HL-60 (cell line): ENCODE results near the gene NDUFS1.
A peak's percentile ranks its signal among the peaks of the same experiment; 100 is the strongest.

ENCODE experiments used
- DNase-seq, 2 experiments: peaks; one replicate each; pipeline ENCODE4 v3.0.0-alpha.2; 2010 to 2020; ENCODE audit warnings: low read depth in 1 of 2, low spot score in 1 of 2
- H3K27ac ChIP-seq: fragments of 250-450 bp; sonication (Bioruptor Pico); replicated peaks from 2 replicates; pipeline ENCODE4 v1.5.1; 2020; ENCODE audit warnings: mild to moderate bottlenecking, moderate library complexity
- H3K27me3 ChIP-seq: fragments of 250-450 bp; sonication (Bioruptor Pico); 2 replicates; pipeline ENCODE4 v1.5.1; 2021; ENCODE audit warnings: mild to moderate bottlenecking, moderate library complexity; ENCODE audit not compliant: insufficient read depth, poor library complexity, severe bottlenecking
- H3K4me3 ChIP-seq: replicated peaks from 2 replicates; pipeline ENCODE4 v1.5.1; 2011; ENCODE audit warnings: mild to moderate bottlenecking, control low read depth, low read length; ENCODE audit not compliant: insufficient read depth
- GABPA ChIP-seq: IDR thresholded peaks from 2 replicates; pipeline ENCODE4 v1.6.1; 2012; ENCODE audit warnings: low read depth
- POLR2AphosphoS5 ChIP-seq: IDR thresholded peaks from 2 replicates; pipeline ENCODE4 v1.6.1; 2012; ENCODE audit warnings: low read depth
- SPI1 ChIP-seq: IDR thresholded peaks from 2 replicates; pipeline ENCODE4 v1.6.1; 2012; ENCODE audit warnings: low read depth, mild to moderate bottlenecking, borderline replicate concordance
- TF ChIP-seq, protein P1 (sequence below): IDR thresholded peaks from one replicate; pipeline ENCODE4 v1.5.1; 2011; ENCODE audit warnings: low read length, control low read depth, inconsistent platforms; ENCODE audit not compliant: insufficient read depth
- TF ChIP-seq, protein P2 (sequence below): IDR thresholded peaks from 2 replicates; pipeline ENCODE4 v1.6.1; 2012; ENCODE audit warnings: low read depth; ENCODE audit not compliant: insufficient replicate concordance

Gene NDUFS1

DNA sequence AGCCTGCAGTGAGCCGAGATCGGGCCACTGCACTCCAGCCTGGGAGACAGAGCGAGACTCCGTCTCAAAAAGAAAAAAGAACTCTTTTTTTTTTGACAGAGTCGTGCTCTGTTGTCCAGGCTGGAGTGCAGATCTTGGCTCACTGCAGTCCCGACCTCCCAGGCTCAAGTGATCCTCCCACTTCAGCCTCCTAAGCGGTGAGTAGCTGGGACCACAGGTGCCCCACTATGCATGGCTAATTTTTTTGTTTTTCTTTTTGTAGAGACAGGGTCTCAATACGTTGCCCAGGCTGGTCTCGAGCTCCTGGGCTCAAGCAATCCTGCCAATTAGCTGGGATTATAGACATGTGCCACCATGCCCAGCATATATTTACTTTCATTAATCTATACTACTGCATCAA, 60.8 kb downstream of the NDUFS1 start:
- Histone ChIP-seq H3K27ac (peak overlapping the region; percentile 89), H3K4me3 (no peak overlapping the region), H3K27me3 (no peaks in the 10 kb centered on the region)
- DNase-seq: peak in 1 of 2 experiments; percentile 59
- TF ChIP-seq GABPA (no peak), SPI1 (no peak), POLR2AphosphoS5 (no peak)
- TF ChIP-seq, protein P1, sequence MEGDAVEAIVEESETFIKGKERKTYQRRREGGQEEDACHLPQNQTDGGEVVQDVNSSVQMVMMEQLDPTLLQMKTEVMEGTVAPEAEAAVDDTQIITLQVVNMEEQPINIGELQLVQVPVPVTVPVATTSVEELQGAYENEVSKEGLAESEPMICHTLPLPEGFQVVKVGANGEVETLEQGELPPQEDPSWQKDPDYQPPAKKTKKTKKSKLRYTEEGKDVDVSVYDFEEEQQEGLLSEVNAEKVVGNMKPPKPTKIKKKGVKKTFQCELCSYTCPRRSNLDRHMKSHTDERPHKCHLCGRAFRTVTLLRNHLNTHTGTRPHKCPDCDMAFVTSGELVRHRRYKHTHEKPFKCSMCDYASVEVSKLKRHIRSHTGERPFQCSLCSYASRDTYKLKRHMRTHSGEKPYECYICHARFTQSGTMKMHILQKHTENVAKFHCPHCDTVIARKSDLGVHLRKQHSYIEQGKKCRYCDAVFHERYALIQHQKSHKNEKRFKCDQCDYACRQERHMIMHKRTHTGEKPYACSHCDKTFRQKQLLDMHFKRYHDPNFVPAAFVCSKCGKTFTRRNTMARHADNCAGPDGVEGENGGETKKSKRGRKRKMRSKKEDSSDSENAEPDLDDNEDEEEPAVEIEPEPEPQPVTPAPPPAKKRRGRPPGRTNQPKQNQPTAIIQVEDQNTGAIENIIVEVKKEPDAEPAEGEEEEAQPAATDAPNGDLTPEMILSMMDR: no peak
- TF ChIP-seq, protein P2, sequence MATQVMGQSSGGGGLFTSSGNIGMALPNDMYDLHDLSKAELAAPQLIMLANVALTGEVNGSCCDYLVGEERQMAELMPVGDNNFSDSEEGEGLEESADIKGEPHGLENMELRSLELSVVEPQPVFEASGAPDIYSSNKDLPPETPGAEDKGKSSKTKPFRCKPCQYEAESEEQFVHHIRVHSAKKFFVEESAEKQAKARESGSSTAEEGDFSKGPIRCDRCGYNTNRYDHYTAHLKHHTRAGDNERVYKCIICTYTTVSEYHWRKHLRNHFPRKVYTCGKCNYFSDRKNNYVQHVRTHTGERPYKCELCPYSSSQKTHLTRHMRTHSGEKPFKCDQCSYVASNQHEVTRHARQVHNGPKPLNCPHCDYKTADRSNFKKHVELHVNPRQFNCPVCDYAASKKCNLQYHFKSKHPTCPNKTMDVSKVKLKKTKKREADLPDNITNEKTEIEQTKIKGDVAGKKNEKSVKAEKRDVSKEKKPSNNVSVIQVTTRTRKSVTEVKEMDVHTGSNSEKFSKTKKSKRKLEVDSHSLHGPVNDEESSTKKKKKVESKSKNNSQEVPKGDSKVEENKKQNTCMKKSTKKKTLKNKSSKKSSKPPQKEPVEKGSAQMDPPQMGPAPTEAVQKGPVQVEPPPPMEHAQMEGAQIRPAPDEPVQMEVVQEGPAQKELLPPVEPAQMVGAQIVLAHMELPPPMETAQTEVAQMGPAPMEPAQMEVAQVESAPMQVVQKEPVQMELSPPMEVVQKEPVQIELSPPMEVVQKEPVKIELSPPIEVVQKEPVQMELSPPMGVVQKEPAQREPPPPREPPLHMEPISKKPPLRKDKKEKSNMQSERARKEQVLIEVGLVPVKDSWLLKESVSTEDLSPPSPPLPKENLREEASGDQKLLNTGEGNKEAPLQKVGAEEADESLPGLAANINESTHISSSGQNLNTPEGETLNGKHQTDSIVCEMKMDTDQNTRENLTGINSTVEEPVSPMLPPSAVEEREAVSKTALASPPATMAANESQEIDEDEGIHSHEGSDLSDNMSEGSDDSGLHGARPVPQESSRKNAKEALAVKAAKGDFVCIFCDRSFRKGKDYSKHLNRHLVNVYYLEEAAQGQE: no peak

DNA sequence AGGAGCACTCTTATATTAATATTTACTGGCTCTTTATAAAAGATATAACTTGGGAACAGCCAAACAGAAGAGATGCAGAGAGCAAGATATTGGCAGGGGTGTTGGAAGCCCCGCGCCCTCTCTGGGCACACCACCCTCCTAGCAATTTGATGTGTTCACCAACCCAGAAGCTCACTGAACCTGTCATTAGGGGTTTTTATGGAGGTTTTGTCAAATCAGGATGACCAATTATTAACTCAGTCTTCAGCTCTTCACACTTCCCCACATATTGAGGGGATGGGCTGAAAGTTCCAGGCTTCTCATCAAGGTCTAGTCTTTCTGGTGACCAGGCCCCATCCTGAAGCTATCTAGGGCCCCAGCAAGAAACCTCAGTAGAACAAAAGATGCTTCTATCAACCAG, 62.4 kb downstream of the NDUFS1 start:
- peak overlapping the region; percentile 89 for H3K27ac ChIP-seq
- no peaks in the 10 kb centered on the region for H3K27me3 ChIP-seq
- TF ChIP-seq GABPA (no peak), POLR2AphosphoS5 (no peak), SPI1 (no peak)
- TF ChIP-seq, protein P2: no peak
- TF ChIP-seq, protein P1: no peak
- H3K4me3 ChIP-seq: no peak overlapping the region
- no peak for DNase-seq

DNA sequence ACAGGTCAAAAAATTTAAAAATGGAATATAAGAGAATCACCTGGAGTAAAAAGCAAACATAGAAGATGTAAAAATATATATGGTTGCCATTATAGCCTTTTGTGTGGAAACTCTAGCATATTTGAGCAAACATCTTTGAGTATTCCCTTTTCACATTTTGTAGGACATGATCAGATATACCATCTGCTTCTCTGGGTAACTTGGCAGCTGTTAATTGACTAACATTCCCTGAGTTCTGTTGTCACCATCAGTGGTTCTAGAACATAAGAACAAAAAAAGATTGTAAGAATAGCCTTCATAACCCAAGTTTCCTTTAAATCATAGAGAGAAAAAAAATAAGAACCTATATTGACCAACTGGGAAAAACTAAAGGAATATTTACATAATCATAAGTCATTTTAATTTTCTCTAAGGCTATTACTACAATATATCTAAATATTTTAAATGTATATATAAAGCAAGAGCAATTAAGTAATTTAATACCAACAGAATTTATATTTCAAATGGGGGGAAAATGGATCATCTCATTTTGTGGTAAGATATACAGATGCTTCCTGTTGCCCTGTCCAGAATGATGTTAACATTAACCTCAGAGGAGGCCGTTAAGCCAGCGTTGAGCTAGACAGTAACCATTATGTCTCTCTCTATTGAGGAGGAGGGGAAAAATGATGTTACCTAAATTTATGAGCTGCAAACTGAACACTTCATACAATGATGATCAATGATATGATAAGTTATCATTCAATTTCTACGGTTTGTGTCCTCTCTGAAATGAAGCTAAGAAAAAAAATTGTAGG, 63.5 kb downstream of the NDUFS1 start:
- no peak overlapping the region for H3K4me3 ChIP-seq
- peak overlapping the region; percentile 89 for H3K27ac ChIP-seq
- TF ChIP-seq POLR2AphosphoS5: peak; percentile 88
- no peak for TF ChIP-seq GABPA
- TF ChIP-seq, protein P2: peak; percentile 52
- TF ChIP-seq, protein P1: no peak
- no peak for TF ChIP-seq SPI1
- DNase-seq: peak; percentile 81 to 87
- H3K27me3 ChIP-seq: no peaks in the 10 kb centered on the region
